Measurements from ENCODE around the gene HLA-DQB2.
"Not testable (repeated sequence)": the region's sequence is repeated elsewhere in the genome, so short reads cannot be mapped to it uniquely, and the experiment has no call there.

The HLA-DQB2 gene

GRCh38 chr6:32759669-32760068, 3.7 kb downstream of the HLA-DQB2 start:
- no peak for DNase-seq (ENCODE audit: extremely low spot score, insufficient read length, low read depth)
- FAIRE-seq, result no peak

- DNase-seq (ENCODE audit: extremely low spot score, insufficient read length, low read depth) (no peak), FAIRE-seq (no peak)
These were observed 10.8 kb downstream of the HLA-DQB2 start for GRCh38 chr6:32752580-32752979.

- DNase-seq (ENCODE audit: extremely low spot score, insufficient read length, low read depth), result not testable (repeated sequence)
- peak; percentile 83 for FAIRE-seq
These were observed 17.7 kb downstream of the HLA-DQB2 start for GRCh38 chr6:32745649-32746048.

- FAIRE-seq, result peak; percentile 5
These were observed 18.6 kb downstream of the HLA-DQB2 start for GRCh38 chr6:32744776-32745175.

GRCh38 chr6:32742374-32742773, 21.0 kb downstream of the HLA-DQB2 start:
- FAIRE-seq (no peak), DNase-seq (ENCODE audit: extremely low spot score, insufficient read length, low read depth) (no peak)

More at GRCh38 chr6:32744776-32745175, 18.6 kb downstream of the HLA-DQB2 start:
- no peak for DNase-seq (ENCODE audit: extremely low spot score, insufficient read length, low read depth)

- DNase-seq (ENCODE audit: extremely low spot score, insufficient read length, low read depth), result no peak
- no peak for FAIRE-seq
These were observed 22.0 kb downstream of the HLA-DQB2 start, which contains the start of gene HLA-DQA2 for GRCh38 chr6:32741031-32741960. Gene HLA-DQA2, plus strand, starts transcription at chr6:32741391. Its CDS starts 53 bp downstream, at chr6:32741444.

- FAIRE-seq (peak; percentile 78), DNase-seq (ENCODE audit: extremely low spot score, insufficient read length, low read depth) (no peak)
These were observed 25.2 kb downstream of the HLA-DQB2 start for GRCh38 chr6:32738126-32738525.

- no peak for FAIRE-seq
These were observed 44.5 kb downstream of the HLA-DQB2 start for GRCh38 chr6:32718879-32719278.

GRCh38 chr6:32716396-32716795, 46.9 kb downstream of the HLA-DQB2 start:
- DNase-seq (ENCODE audit: extremely low spot score, insufficient read length, low read depth) (no peak), FAIRE-seq (no peak)

More at GRCh38 chr6:32718879-32719278, 44.5 kb downstream of the HLA-DQB2 start:
- DNase-seq (ENCODE audit: extremely low spot score, insufficient read length, low read depth), result no peak

GRCh38 chr6:32713241-32713640, 50.1 kb downstream of the HLA-DQB2 start:
- no peak for DNase-seq (ENCODE audit: extremely low spot score, insufficient read length, low read depth)
- no peak for FAIRE-seq

- no peak for FAIRE-seq
- no peak for DNase-seq (ENCODE audit: extremely low spot score, insufficient read length, low read depth)
These were observed 53.7 kb downstream of the HLA-DQB2 start for GRCh38 chr6:32709625-32710024.

Measured in GM18507 (cell line).